ENCODE results near the gene EBF3. TPM values are rescaled to one million over a fixed set of nuclear protein-coding genes. Genes with fewer than 3 reads are reported as not detected.
"Not testable (repeated sequence)": the region's sequence is repeated elsewhere in the genome, so short reads cannot be mapped to it uniquely, and the experiment has no call there.

Gene EBF3
- total RNA-seq, 6 experiments from 2014 or later: 0.12 TPM; not detected in 5

DNA sequence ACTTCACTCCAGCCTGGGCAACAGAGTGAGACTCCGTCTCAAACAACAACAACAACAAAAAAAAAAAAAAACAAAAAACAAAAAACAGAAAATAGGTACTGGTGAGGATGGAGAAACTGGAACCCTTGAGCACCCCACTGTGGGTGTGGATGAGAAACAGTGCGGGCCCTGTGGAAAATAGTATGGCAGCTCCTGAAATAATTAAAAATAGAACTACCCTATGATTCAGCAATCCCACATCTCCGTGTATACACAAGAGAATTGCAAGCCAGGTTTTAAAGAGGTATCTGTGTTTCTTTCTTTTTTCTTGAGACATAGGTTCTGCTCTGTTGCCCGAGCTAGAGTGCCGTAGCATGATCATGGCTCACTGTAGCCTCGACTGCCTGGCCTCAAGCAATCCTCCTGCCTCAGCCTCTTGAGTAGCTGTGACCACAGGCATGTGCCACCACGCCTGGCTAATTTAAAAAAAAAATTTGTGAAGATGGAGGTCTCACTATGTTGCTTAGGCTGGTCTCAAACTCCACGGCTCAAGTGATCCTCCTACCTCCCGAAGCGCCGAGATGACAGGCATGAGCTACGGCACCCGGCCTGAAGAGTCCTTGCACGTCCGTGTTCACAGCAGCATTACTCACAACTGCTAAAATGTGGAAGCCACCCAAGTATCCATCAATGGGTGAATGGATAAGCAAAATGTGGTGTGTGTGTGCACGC, 39.5 kb downstream of the EBF3 start:
- WGBS (ENCODE audit: insufficient coverage, low coverage, low lambda C conversion rate, missing lambda C conversion rate): 82% methylated on average over 14 of the region's 16 CpGs
- no peak for TF ChIP-seq CTCF (IDR thresholded peaks at IDR 0.05)
- no peak for TF ChIP-seq POLR2A (IDR thresholded peaks at IDR 0.05)
- H3K4me1 ChIP-seq: no peaks in the 10 kb centered on the region
- ATAC-seq: no peak
- no peaks in the 10 kb centered on the region for H3K9me3 ChIP-seq
- no peak overlapping the region for H3K27ac ChIP-seq
- H3K4me3 ChIP-seq: no peak overlapping the region
- no peaks in the 10 kb centered on the region for H3K36me3 ChIP-seq
- intact Hi-C loops (cut with DNase I): no loop called here
- DNase-seq: no peak
- H3K27me3 ChIP-seq: no peaks in the 10 kb centered on the region

DNA sequence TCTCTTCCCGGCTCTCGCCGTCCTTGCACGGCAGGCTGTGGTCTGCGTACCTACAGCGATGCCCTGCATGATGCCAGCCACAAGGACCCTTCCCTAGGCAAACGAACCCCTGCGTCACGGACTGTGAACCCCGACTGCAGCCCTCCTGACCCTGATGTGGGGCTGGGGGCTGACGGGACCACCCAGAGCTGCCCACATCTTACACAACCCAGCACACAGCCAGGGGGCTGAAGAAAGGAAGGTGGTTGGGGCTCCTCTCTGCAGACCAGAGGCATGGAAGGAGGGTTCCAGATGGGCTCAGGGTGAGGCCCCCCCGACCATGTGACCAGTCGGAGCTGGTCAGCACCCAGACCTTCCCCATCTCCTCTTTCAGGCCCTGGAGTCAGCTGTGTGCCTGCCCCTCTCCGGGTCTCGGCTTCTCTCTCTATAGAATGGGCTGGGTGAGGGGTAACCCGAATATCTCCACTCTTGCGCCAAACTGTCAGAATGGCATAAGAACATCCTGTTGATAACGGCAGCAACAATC, 41.4 kb downstream of the EBF3 start:
- intact Hi-C loops (cut with DNase I): no loop called here
- no peaks in the 10 kb centered on the region for H3K36me3 ChIP-seq
- 72% methylated on average over 10 of the region's 18 CpGs for WGBS (ENCODE audit: insufficient coverage, low coverage, low lambda C conversion rate, missing lambda C conversion rate)
- H3K4me3 ChIP-seq: no peak overlapping the region
- no peak overlapping the region for H3K27ac ChIP-seq
- no peak for DNase-seq
- ATAC-seq: no peak
- no peaks in the 10 kb centered on the region for H3K9me3 ChIP-seq
- H3K4me1 ChIP-seq: no peaks in the 10 kb centered on the region
- H3K27me3 ChIP-seq: no peaks in the 10 kb centered on the region
- no peak for TF ChIP-seq CTCF (IDR thresholded peaks at IDR 0.05)
- no peak for TF ChIP-seq POLR2A (IDR thresholded peaks at IDR 0.05)

DNA sequence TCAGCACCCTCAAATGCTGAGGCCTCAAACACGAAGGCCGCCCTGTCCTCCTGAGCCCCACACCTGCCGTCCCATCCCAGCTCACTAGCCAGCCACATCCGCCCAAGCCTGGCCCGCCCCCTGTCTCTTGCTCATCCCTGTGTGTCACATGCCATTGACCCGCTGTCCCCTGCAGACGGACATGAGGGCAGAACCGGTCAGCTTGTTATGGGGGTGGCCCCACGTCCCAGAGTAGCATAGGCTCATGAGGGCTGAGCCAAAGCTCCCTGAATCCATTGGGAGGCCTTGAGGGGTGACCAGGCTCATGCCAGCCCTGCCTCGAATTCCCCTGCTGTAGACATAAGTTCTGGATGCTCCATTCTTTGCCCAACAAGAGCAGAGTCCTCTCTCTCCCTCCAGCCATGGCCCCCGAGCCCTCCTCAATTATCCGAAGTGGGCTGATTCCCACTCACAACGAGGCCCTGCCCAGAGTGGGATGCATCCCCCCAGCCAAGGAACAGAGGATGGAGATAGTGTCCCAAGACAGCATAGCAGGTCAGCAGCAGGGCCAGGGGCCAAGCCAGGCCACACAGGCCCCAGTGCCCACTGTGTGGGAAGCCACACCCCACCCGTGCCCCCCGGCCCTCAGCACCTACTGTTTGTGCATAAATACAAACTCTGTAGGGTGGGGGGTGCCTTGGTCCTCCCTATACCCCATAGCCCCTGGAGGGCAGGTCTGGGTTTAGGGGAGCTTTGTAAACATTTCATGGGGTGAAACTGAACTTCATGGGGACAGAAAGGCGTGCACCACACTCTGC, 42.1 kb downstream of the EBF3 start:
- intact Hi-C loops (cut with DNase I): no loop called here
- TF ChIP-seq POLR2A (IDR thresholded peaks at IDR 0.05): no peak
- no peak for TF ChIP-seq CTCF (IDR thresholded peaks at IDR 0.05)
- Histone ChIP-seq H3K36me3 (no peaks in the 10 kb centered on the region), H3K27ac (no peak overlapping the region), H3K9me3 (no peaks in the 10 kb centered on the region), H3K4me3 (no peak overlapping the region), H3K4me1 (no peaks in the 10 kb centered on the region), H3K27me3 (no peaks in the 10 kb centered on the region)
- no peak for ATAC-seq
- peak in 1 of 3 donors; percentile 35 for DNase-seq
- 85% methylated on average over 10 of the region's 16 CpGs for WGBS (ENCODE audit: insufficient coverage, low coverage, low lambda C conversion rate, missing lambda C conversion rate)

GRCh38 chr10:129921065-129921670, 42.9 kb downstream of the EBF3 start:
- no CpG with 5 or more reads among the region's 18 CpGs for WGBS (ENCODE audit: insufficient coverage, low coverage, low lambda C conversion rate, missing lambda C conversion rate)
- Histone ChIP-seq H3K9me3 (no peaks in the 10 kb centered on the region), H3K4me1 (no peaks in the 10 kb centered on the region), H3K27me3 (no peaks in the 10 kb centered on the region), H3K27ac (no peak overlapping the region), H3K4me3 (no peak overlapping the region), H3K36me3 (no peaks in the 10 kb centered on the region)
- intact Hi-C loops (cut with DNase I): no loop called here
- ATAC-seq: no peak
- TF ChIP-seq POLR2A (IDR thresholded peaks at IDR 0.05): no peak
- TF ChIP-seq CTCF (IDR thresholded peaks at IDR 0.05): no peak
- no peak for DNase-seq

DNA sequence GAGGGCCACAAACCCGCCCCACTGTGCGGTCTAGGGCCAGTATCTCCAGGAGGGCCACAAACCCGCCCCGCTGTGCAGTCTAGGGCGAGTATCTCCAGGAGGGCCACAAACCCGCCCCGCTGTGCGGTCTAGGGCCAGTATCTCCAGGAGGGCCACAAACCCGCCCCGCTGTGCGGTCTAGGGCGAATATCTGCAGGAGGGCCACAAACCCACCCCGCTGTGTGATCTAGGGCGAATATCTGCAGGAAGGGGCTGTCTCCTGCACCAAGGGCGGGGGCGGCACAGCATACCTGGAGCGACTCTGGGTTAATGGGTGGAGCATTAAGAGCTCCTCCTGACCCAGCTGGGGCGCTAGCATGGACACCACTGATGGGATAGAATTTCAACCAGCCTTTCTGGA, 43.9 kb downstream of the EBF3 start:
- H3K4me3 ChIP-seq; intact Hi-C loops (cut with DNase I); H3K4me1 ChIP-seq; H3K36me3 ChIP-seq; H3K27me3 ChIP-seq; ATAC-seq; H3K9me3 ChIP-seq; H3K27ac ChIP-seq; DNase-seq: not testable (repeated sequence)
- WGBS (ENCODE audit: insufficient coverage, low coverage, low lambda C conversion rate, missing lambda C conversion rate): 94% methylated on average over 10 of the region's 18 CpGs
